ENCODE measurements around the gene TRIM9.
A peak's percentile ranks its signal among the peaks of the same experiment; 100 is the strongest.

The TRIM9 gene

DNA sequence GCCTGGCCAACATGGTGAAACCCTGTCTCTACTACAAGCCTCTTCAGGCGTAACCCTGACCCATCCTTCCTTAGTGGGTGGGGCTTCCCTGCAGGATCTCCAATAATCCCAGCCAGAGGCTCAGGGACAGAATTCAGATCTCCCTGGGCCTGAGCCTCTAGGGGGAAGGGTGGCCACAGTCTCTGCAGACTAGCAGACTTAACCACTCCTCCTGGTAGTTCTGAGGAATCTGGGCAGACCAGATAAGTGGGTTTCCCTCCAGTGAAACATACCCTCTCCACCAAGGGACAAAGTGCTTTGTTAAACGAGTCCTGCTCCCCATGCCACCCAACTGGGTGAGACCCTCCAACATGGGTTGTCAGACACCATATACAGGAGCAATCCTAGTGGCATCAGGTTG, 36.6 kb upstream of the TRIM9 start:
- Histone ChIP-seq H3K36me3 (no peaks in the 10 kb centered on the region), H3K4me1 (no peaks in the 10 kb centered on the region), H3K27me3 (no peaks in the 10 kb centered on the region), H3K9me3 (no peaks in the 10 kb centered on the region), H3K4me3 (ENCODE audit: low read depth, low read length) (no peak overlapping the region)
- no peak for TF ChIP-seq CTCF (IDR thresholded peaks at IDR 0.05; ENCODE audit: low read depth, low read length)
- no peak for DNase-seq

- DNase-seq = peak; percentile 18
- peak; percentile 48 for TF ChIP-seq CTCF (IDR thresholded peaks at IDR 0.05; ENCODE audit: low read depth, low read length)
- no peak overlapping the region for H3K4me3 ChIP-seq (ENCODE audit: low read depth, low read length)
- no peaks in the 10 kb centered on the region for H3K4me1 ChIP-seq
- no peaks in the 10 kb centered on the region for H3K36me3 ChIP-seq
- H3K9me3 ChIP-seq = no peaks in the 10 kb centered on the region
- no peaks in the 10 kb centered on the region for H3K27me3 ChIP-seq
Measured at GRCh38 chr14:51129130-51129529, 34.2 kb upstream of the TRIM9 start.

DNA sequence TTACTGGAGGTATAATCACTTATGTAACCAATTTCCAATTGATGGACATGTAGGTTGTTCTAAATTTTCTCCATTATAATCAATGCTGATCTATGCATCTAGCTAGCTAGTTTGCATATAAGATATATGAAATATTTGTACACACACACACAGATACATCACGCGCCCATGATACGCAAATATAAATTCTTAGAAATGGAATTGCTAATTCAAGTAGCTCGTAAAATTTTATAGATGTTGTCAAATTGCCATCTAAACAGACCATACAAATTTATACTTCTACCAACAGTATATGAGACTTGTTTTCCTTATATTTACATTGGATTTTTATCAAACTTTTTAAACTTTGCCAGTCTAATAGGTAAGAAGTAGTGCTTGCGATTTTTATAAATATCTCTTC, 29.1 kb upstream of the TRIM9 start:
- no peaks in the 10 kb centered on the region for H3K27me3 ChIP-seq
- H3K4me1 ChIP-seq = no peaks in the 10 kb centered on the region
- DNase-seq = no peak
- H3K4me3 ChIP-seq (ENCODE audit: low read depth, low read length) = no peak overlapping the region
- no peak for TF ChIP-seq CTCF (IDR thresholded peaks at IDR 0.05; ENCODE audit: low read depth, low read length)
- no peaks in the 10 kb centered on the region for H3K36me3 ChIP-seq
- H3K9me3 ChIP-seq = no peaks in the 10 kb centered on the region

DNA sequence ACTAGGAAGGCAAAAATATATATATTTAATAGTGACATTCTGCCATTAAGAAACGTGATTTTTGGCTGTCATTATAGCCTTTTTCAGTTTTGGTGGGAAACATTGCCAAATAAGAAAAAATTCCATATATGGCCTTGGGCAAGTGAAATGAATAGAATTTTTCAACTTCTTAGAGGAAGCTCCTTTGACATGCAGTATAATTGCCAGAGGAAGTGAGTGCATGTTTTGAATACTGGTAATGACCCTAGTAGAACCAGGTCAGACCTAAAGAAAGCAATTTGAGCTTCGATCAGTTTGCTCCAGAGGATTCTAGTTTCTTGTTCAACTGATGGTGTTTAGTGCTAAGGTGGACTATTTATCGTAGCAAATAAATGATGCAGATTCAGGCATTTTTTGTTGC, 26.2 kb upstream of the TRIM9 start:
- Histone ChIP-seq H3K27me3 (no peaks in the 10 kb centered on the region), H3K4me3 (ENCODE audit: low read depth, low read length) (no peak overlapping the region), H3K36me3 (no peaks in the 10 kb centered on the region), H3K4me1 (no peaks in the 10 kb centered on the region), H3K9me3 (no peaks in the 10 kb centered on the region)
- no peak for TF ChIP-seq CTCF (IDR thresholded peaks at IDR 0.05; ENCODE audit: low read depth, low read length)
- no peak for DNase-seq

GRCh38 chr14:51119411-51120051, 24.6 kb upstream of the TRIM9 start:
- Histone ChIP-seq H3K36me3 (no peaks in the 10 kb centered on the region), H3K4me3 (ENCODE audit: low read depth, low read length) (no peak overlapping the region), H3K9me3 (no peaks in the 10 kb centered on the region), H3K27me3 (no peaks in the 10 kb centered on the region), H3K4me1 (no peaks in the 10 kb centered on the region)
- TF ChIP-seq CTCF (IDR thresholded peaks at IDR 0.05; ENCODE audit: low read depth, low read length) = no peak
- no peak for DNase-seq

GRCh38 chr14:51118993-51119392, 24.1 kb upstream of the TRIM9 start:
- no peaks in the 10 kb centered on the region for H3K27me3 ChIP-seq
- no peaks in the 10 kb centered on the region for H3K9me3 ChIP-seq
- H3K4me1 ChIP-seq = no peaks in the 10 kb centered on the region
- H3K36me3 ChIP-seq = no peaks in the 10 kb centered on the region
- H3K4me3 ChIP-seq (ENCODE audit: low read depth, low read length) = no peak overlapping the region
- DNase-seq = no peak
- TF ChIP-seq CTCF (IDR thresholded peaks at IDR 0.05; ENCODE audit: low read depth, low read length) = no peak

Measured in BE2C (cell line).